Pancreas (tissue), 10 donors: ENCODE data around the gene FASTK. TPM values are rescaled to one million over a fixed set of nuclear protein-coding genes. Genes with fewer than 3 reads are reported as not detected.
A peak's percentile ranks its signal among the peaks of the same experiment; 100 is the strongest.

Experiments used
- ATAC-seq, 4 donors: fragments of 200-7000 bp; cut with Tn5 transposase; one replicate each; pipeline versions ENCODE4 v1.8.0 to v1.9.1; 2020; ENCODE audit warnings: mild to moderate bottlenecking in 4 of 4, moderate library complexity in 4 of 4
- DNase-seq, 6 donors: peaks; one replicate each; pipeline ENCODE4 v3.0.0-alpha.2; 2020
- FAIRE-seq: peaks from 2 replicates; lab custom pipeline; 2012; peaks lifted over from hg19 to GRCh38; lab: Jason Lieb, UNC
- H3K27ac ChIP-seq, 4 donors: fragments of 200-600 bp; sonication (generic); 1 replicate in 3 of 4; 2 replicates in 1 of 4; pipeline versions ENCODE4 v1.5.0 to v1.8.0; 2020
- H3K27me3 ChIP-seq, 4 donors: fragments of 200-600 bp; one replicate each; pipeline ENCODE4 v1.8.0; 2021
- H3K36me3 ChIP-seq, 3 donors: fragments of 200-600 bp; sonication (generic) in 1 of 3; one replicate each; pipeline versions ENCODE4 v1.5.0 to v1.8.0; 2020 to 2021
- H3K4me1 ChIP-seq, 3 donors: fragments of 200-600 bp; one replicate each; pipeline ENCODE4 v1.8.0; 2021
- H3K4me3 ChIP-seq, 4 donors: fragments of 200-600 bp; sonication (generic) in 2 of 4; one replicate each; pipeline versions ENCODE4 v1.5.0 to v1.8.0; 2020 to 2021
- H3K9me3 ChIP-seq, 4 donors: fragments of 200-600 bp; one replicate each; pipeline ENCODE4 v1.8.0; 2021
- CTCF ChIP-seq, 4 donors: fragments of 200-600 bp; sonication (generic) in 3 of 4; IDR thresholded peaks; one replicate each; pipeline versions ENCODE4 v1.5.0 to v1.8.0; 2021; ENCODE audit warnings: antibody characterized with exemption in 4 of 4
- WGBS, 2 donors: extraction: QIAGEN DNeasy Blood & Tissue Kit; methylation state at CpG; one replicate each; pipeline ENCODE4 v1.1.7; 2013; 5-methylcytosine and 5-hydroxymethylcytosine counted together
- intact Hi-C, 3 donors: fragments of 100-400 bp; cut with DNase I; formaldehyde crosslinking; loops; one replicate each; pipeline versions ENCODE4 v1.11.1 to v1.14.2; 2022
- polyA plus RNA-seq, 2 donors: library from polyadenylated mRNA; stranded (reverse); fragments of 200-250 nt; gene quantifications; one replicate each; pipeline ENCODE4 v1.2.3, GENCODE V29; 2013
- total RNA-seq, 6 donors: library from RNA; stranded (reverse); fragmentation: NEBNext Ultra II Directional in 4 of 6; extraction: Animal tissue kit (Norgen Biotek cat#: 25700) in 4 of 6; gene quantifications; one replicate each; pipeline versions ENCODE4 v1.2.1 to v1.2.4, GENCODE V29; 2021 to 2023
- donor health status: healthy with polysubstance abuse.
- donor health status: DM: no; HTN: no; CAD: no; lungs with moderate emphysema.
- donor health status: DM: no; HTN: no; CAD: no.
- donor health status: control.
- donor health status: control.
- donor health status: Bipolar disorder and iron deficiency.
- donor health status: DM: yes; HTN: yes; CAD: no.
- donor health status: DM: no; HTN: no; CAD: no.
- donor health status: DM: no; HTN: no; CAD: no.
- donor health status: DM: yes; HTN: yes; CAD: no.

The FASTK gene
- total and polyA plus RNA-seq, 8 donors = 23.5 to 265 (median 40.0) TPM

- H3K9me3 ChIP-seq = no peaks in the 10 kb centered on the region
- no peak for DNase-seq
- H3K36me3 ChIP-seq = peaks cover 3 to 40% (median 24%) of the 10 kb centered on the region in 3 donors
- no peak for TF ChIP-seq CTCF (IDR thresholded peaks at IDR 0.05)
- ATAC-seq = no peak
- intact Hi-C loops = loop anchor here in 1 of 3 donors (2.0 kb wide), 1 partner anchor 14 kb away; no protein-coding TSS in a partner anchor
- FAIRE-seq = no peak
- 89 to 93% methylated on average over 13 to 18 of the region's 18 CpGs for WGBS, 2 donors
- H3K4me3 ChIP-seq = no peak overlapping the region
- H3K27me3 ChIP-seq = no peaks in the 10 kb centered on the region
- H3K27ac ChIP-seq = no peak overlapping the region
- H3K4me1 ChIP-seq = peaks cover 9 to 26% (median 15%) of the 10 kb centered on the region in 3 donors
Measured at GRCh38 chr7:151064454-151064853, 16.2 kb downstream of the FASTK start.

- FAIRE-seq = no peak
- Histone ChIP-seq H3K27me3 (no peaks in the 10 kb centered on the region), H3K27ac (peak overlapping the region; percentile 70 to 98 (median 88)), H3K9me3 (no peaks in the 10 kb centered on the region), H3K36me3 (peaks cover 3 to 31% (median 18%) of the 10 kb centered on the region in 3 donors), H3K4me3 (peak overlapping the region; percentile 15 to 54 (median 37)), H3K4me1 (peaks cover 14 to 32% (median 15%) of the 10 kb centered on the region in 3 donors)
- 8 to 12% methylated on average over 8 to 11 of the region's 11 CpGs for WGBS, 2 donors
- ATAC-seq = peak; percentile 3 to 10 (median 7)
- TF ChIP-seq CTCF (IDR thresholded peaks at IDR 0.05) = no peak
- DNase-seq = peak in 3 of 6 donors; percentile 71 to 81 (median 72)
- intact Hi-C loops = no loop called here
Measured at GRCh38 chr7:151063212-151063561, 17.4 kb downstream of the FASTK start.

DNA sequence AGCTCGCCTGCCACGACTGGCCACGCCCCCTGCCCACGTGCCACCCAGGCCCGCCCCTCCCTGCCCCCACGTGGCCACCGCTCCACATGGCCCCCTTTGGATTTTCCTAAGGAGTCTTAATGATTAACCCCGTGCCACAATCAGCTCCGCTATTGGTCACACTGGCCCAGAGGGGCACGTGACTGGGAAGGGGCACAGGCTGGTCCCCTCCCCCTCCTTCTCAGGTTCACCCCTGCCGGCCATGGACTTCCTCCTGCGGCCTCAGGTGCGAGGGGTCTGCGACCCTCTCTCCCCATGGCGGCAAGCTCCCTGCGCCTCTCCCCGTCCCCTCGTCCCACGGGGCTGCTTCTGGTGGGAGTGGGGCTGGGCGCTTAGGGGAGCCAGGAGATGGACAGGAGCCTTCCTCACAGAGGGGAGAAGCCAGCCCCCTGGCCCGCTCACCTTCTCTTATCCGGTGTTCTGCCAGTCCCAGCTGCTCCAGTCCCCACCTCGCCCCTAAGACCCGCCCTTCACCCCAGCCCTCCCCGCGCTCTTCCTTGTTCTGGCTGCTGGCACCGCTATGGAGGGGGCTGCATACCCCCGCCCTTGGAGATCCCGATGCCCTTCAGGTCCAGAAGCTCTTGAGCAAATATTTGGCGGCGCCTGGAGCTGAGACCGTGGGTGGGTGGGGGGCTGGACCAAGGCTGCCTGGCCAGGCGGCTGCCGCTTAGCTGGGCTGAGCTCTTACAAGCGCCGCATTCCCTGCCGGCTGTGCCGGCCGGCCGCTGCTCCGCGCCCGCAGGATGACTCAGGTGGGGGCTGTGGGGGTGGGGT, 18.0 kb downstream of the FASTK start:
- no peaks in the 10 kb centered on the region for H3K27me3 ChIP-seq
- H3K27ac ChIP-seq = peak overlapping the region; percentile 70 to 98 (median 88)
- no peaks in the 10 kb centered on the region for H3K9me3 ChIP-seq
- DNase-seq = peak; percentile 93 to 97 (median 96)
- intact Hi-C loops = no loop called here
- TF ChIP-seq CTCF (IDR thresholded peaks at IDR 0.05) = no peak
- FAIRE-seq = no peak
- ATAC-seq = peak; percentile 61 to 70 (median 68)
- 8 to 9% methylated on average over 37 to 43 of the region's 43 CpGs for WGBS, 2 donors
- peaks cover 2 to 25% (median 12%) of the 10 kb centered on the region in 3 donors for H3K36me3 ChIP-seq
- H3K4me3 ChIP-seq = peak overlapping the region; percentile 15 to 54 (median 37)
- H3K4me1 ChIP-seq = peaks cover 14 to 32% (median 15%) of the 10 kb centered on the region in 3 donors

GRCh38 chr7:151062111-151062398, 18.6 kb downstream of the FASTK start:
- peak overlapping the region in 2 of 4 donors; percentile 97 to 98 for H3K27ac ChIP-seq
- peak overlapping the region in 2 of 4 donors; percentile 45 to 54 for H3K4me3 ChIP-seq
- no peak for TF ChIP-seq CTCF (IDR thresholded peaks at IDR 0.05)
- intact Hi-C loops = no loop called here
- H3K27me3 ChIP-seq = no peaks in the 10 kb centered on the region
- no peaks in the 10 kb centered on the region for H3K9me3 ChIP-seq
- H3K36me3 ChIP-seq = peaks cover 0 to 19% (median 7%) of the 10 kb centered on the region in 3 donors
- H3K4me1 ChIP-seq = peaks cover 17 to 34% (median 19%) of the 10 kb centered on the region in 3 donors
- no peak for FAIRE-seq
- no peak for ATAC-seq
- 24 to 25% methylated on average over 11 of the region's 11 CpGs for WGBS, 2 donors
- peak in 1 of 6 donors; percentile 53 for DNase-seq
